ENCODE data around the gene ZNF148.

- TF ChIP-seq REST (IDR thresholded peaks at IDR 0.05; ENCODE audit: insufficient read depth in 1 of 2, low read depth in 2 of 2, low read length in 2 of 2) (no peak), POLR2AphosphoS5 (IDR thresholded peaks at IDR 0.05; ENCODE audit: low read depth, low read length) (no peak), TAF1 (IDR thresholded peaks at IDR 0.05; ENCODE audit: borderline replicate concordance, insufficient read depth, low read length) (no peak)
Measured at GRCh38 chr3:125394406-125394805, 19.3 kb upstream of the ZNF148 start.
